NB4 (cell line): ENCODE data around the gene CDKL4.

Experiments used
- CTCF ChIP-seq: IDR thresholded peaks from one replicate; pipeline ENCODE4 v1.5.1; 2012; ENCODE audit warnings: low read depth, low read length
- MAX ChIP-seq: IDR thresholded peaks from 2 replicates; pipeline ENCODE4 v1.6.1; 2011; ENCODE audit warnings: low read depth, low read length
- MYC ChIP-seq: IDR thresholded peaks from 2 replicates; pipeline ENCODE4 v1.6.1; 2011; ENCODE audit warnings: low read depth, low read length
- POLR2A ChIP-seq: IDR thresholded peaks from 2 replicates; pipeline ENCODE4 v1.6.1; 2011; ENCODE audit warnings: mild to moderate bottlenecking; ENCODE audit not compliant: insufficient read length; ENCODE audit errors: extremely low read depth

DNA sequence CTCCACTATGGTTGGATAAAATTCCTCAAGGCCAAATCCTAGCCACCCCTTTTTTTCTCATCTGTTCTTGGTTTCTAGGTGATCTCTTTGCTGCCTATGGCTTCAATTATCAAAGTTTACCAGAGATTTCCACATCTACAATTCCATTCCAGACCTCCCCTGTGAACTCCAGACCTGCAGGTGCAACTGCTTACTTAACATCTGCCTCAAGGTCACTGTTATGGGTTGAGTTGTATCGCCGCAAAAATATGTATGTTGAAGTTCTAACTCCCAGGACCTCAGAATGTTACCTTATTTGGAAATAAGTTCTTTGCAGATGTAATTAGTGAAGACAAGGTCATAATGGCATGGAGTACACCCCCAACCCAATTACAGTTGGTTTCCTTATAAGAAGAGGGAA lies 62.5 kb downstream of the CDKL4 start:
- TF ChIP-seq CTCF (no peak), POLR2A (no peak), MAX (no peak), MYC (no peak)
